SK-N-MC (cell line): ENCODE results near the gene CCDC88C.

ENCODE experiments used
- EZH2 ChIP-seq: fragments of 200-600 bp; sonication (generic); IDR thresholded peaks from one replicate; pipeline ENCODE4 v1.6.1; 2017; ENCODE audit warnings: antibody characterized with exemption
- FOXP2 ChIP-seq: optimal IDR thresholded peaks from 2 replicates; pipeline ENCODE3; 2011; ENCODE audit warnings: mild to moderate bottlenecking, moderate library complexity; ENCODE audit not compliant: insufficient read depth; ENCODE audit errors: extremely low read length, control extremely low read depth
- POLR2AphosphoS5 ChIP-seq: IDR thresholded peaks from 2 replicates; pipeline ENCODE4 v1.6.1; 2012; ENCODE audit warnings: mild to moderate bottlenecking, low read depth, low read length, borderline replicate concordance

DNA sequence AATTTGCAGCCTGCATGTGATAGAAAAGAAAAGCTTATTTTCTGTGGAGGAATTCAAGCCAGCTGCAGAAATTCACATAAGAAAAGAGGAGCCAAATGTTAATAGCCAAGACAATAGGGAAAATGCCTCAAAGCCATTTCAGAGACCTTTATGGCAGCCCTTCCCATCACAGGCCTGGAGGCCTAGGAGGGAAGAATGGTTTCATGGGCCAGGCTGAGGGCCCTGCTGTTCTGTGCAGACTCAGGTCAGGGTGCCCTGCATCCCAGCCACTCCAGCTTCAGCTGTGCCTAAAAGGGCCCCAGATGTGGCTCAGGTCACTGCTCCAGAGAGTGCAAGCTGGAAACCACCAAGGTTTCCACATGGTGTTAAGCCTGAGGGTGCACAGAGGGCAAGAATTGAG is 21.2 kb upstream of the CCDC88C start:
- no peak for TF ChIP-seq EZH2
- TF ChIP-seq POLR2AphosphoS5: no peak
- TF ChIP-seq FOXP2: no peak
